Astrocyte (in vitro differentiated cells and primary cell): ENCODE data around the gene ABITRAM.

Source experiments
- CTCF ChIP-seq: IDR thresholded peaks from 2 replicates; pipeline ENCODE4 v1.5.1; 2011; ENCODE audit warnings: low read depth, mild to moderate bottlenecking, inconsistent platforms, low read length, moderate library complexity; ENCODE audit not compliant: insufficient read depth
- EZH2 ChIP-seq: IDR thresholded peaks from 2 replicates; pipeline ENCODE4 v1.6.1; 2012; ENCODE audit warnings: mild to moderate bottlenecking, low read length, inconsistent platforms; ENCODE audit not compliant: insufficient read depth

GRCh38 chr9:108972626-108973209, 38.5 kb downstream of the ABITRAM start:
- TF ChIP-seq CTCF = no peak
- TF ChIP-seq EZH2 = no peak
